ENCODE results near the gene EID1.
"Not testable (repeated sequence)": the region's sequence is repeated elsewhere in the genome, so short reads cannot be mapped to it uniquely, and the experiment has no call there.

Gene EID1

GRCh38 chr15:48851956-48852355, 26.0 kb upstream of the EID1 start:
- H3K27me3 ChIP-seq (replicated peaks; ENCODE audit: insufficient read depth, low read length) = no peaks in the 10 kb centered on the region
- no peaks in the 10 kb centered on the region for H3K36me3 ChIP-seq (replicated peaks; ENCODE audit: insufficient read depth, low read length)
- DNase-seq = no peak
- no peak overlapping the region for H3K27ac ChIP-seq (ENCODE audit: low read length)
- no peaks in the 10 kb centered on the region for H3F3A ChIP-seq (ENCODE audit: insufficient read depth, low read length)
- H4K20me1 ChIP-seq (ENCODE audit: insufficient read depth, low read length) = no peaks in the 10 kb centered on the region
- no peak overlapping the region for H3K4me2 ChIP-seq (ENCODE audit: low read depth, low read length)
- no peaks in the 10 kb centered on the region for H3K4me1 ChIP-seq (ENCODE audit: low read length)
- TF ChIP-seq CTCF (IDR thresholded peaks at IDR 0.05; ENCODE audit: low read length) (no peak), EZH2phosphoT487 (IDR thresholded peaks at IDR 0.05; ENCODE audit: low read length) (no peak), EZH2 (optimal IDR thresholded peaks at IDR 0.05; ENCODE audit: low read depth, low read length) (no peak)
- H3K79me2 ChIP-seq (ENCODE audit: low read length) = no peaks in the 10 kb centered on the region
- no peaks in the 10 kb centered on the region for H3K9me2 ChIP-seq (replicated peaks; ENCODE audit: insufficient read depth, low read length)
- H3K9me3 ChIP-seq (replicated peaks; ENCODE audit: insufficient read depth, low read length) = no peaks in the 10 kb centered on the region
- no peak overlapping the region for H2AFZ ChIP-seq (ENCODE audit: low read length)
- H3K9ac ChIP-seq (ENCODE audit: low read length) = no peak overlapping the region
- H3K4me3 ChIP-seq (ENCODE audit: low read length) = no peak overlapping the region

GRCh38 chr15:48854434-48854833, 23.5 kb upstream of the EID1 start:
- not testable (repeated sequence) for DNase-seq; H3F3A ChIP-seq (ENCODE audit: insufficient read depth, low read length); H3K27ac ChIP-seq (ENCODE audit: low read length); H3K4me1 ChIP-seq (ENCODE audit: low read length); H3K9me2 ChIP-seq (replicated peaks; ENCODE audit: insufficient read depth, low read length); H3K9me3 ChIP-seq (replicated peaks; ENCODE audit: insufficient read depth, low read length); H3K36me3 ChIP-seq (replicated peaks; ENCODE audit: insufficient read depth, low read length); H3K4me2 ChIP-seq (ENCODE audit: low read depth, low read length); H3K79me2 ChIP-seq (ENCODE audit: low read length); H3K9ac ChIP-seq (ENCODE audit: low read length); H2AFZ ChIP-seq (ENCODE audit: low read length); H4K20me1 ChIP-seq (ENCODE audit: insufficient read depth, low read length); H3K27me3 ChIP-seq (replicated peaks; ENCODE audit: insufficient read depth, low read length); H3K4me3 ChIP-seq (ENCODE audit: low read length)

- no peaks in the 10 kb centered on the region for H3K36me3 ChIP-seq (replicated peaks; ENCODE audit: insufficient read depth, low read length)
- no peaks in the 10 kb centered on the region for H3K9me3 ChIP-seq (replicated peaks; ENCODE audit: insufficient read depth, low read length)
- no peaks in the 10 kb centered on the region for H3K9me2 ChIP-seq (replicated peaks; ENCODE audit: insufficient read depth, low read length)
- no peaks in the 10 kb centered on the region for H3F3A ChIP-seq (ENCODE audit: insufficient read depth, low read length)
- H3K9ac ChIP-seq (ENCODE audit: low read length) = no peak overlapping the region
- TF ChIP-seq EZH2phosphoT487 (IDR thresholded peaks at IDR 0.05; ENCODE audit: low read length) (no peak), CTCF (IDR thresholded peaks at IDR 0.05; ENCODE audit: low read length) (no peak), EZH2 (optimal IDR thresholded peaks at IDR 0.05; ENCODE audit: low read depth, low read length) (no peak)
- no peaks in the 10 kb centered on the region for H3K4me1 ChIP-seq (ENCODE audit: low read length)
- H3K4me2 ChIP-seq (ENCODE audit: low read depth, low read length) = no peak overlapping the region
- H3K4me3 ChIP-seq (ENCODE audit: low read length) = no peak overlapping the region
- no peaks in the 10 kb centered on the region for H3K27me3 ChIP-seq (replicated peaks; ENCODE audit: insufficient read depth, low read length)
- no peak for DNase-seq
- no peak overlapping the region for H3K27ac ChIP-seq (ENCODE audit: low read length)
- no peaks in the 10 kb centered on the region for H3K79me2 ChIP-seq (ENCODE audit: low read length)
- H4K20me1 ChIP-seq (ENCODE audit: insufficient read depth, low read length) = no peaks in the 10 kb centered on the region
- H2AFZ ChIP-seq (ENCODE audit: low read length) = no peak overlapping the region
These were observed 22.2 kb upstream of the EID1 start for GRCh38 chr15:48855501-48856440.

- no peaks in the 10 kb centered on the region for H3K4me1 ChIP-seq (ENCODE audit: low read length)
- no peaks in the 10 kb centered on the region for H3K36me3 ChIP-seq (replicated peaks; ENCODE audit: insufficient read depth, low read length)
- no peaks in the 10 kb centered on the region for H3K27me3 ChIP-seq (replicated peaks; ENCODE audit: insufficient read depth, low read length)
- H3K9me3 ChIP-seq (replicated peaks; ENCODE audit: insufficient read depth, low read length) = no peaks in the 10 kb centered on the region
- no peaks in the 10 kb centered on the region for H3K9me2 ChIP-seq (replicated peaks; ENCODE audit: insufficient read depth, low read length)
- H3K4me2 ChIP-seq (ENCODE audit: low read depth, low read length) = no peak overlapping the region
- no peaks in the 10 kb centered on the region for H3K79me2 ChIP-seq (ENCODE audit: low read length)
- no peak for TF ChIP-seq EZH2 (optimal IDR thresholded peaks at IDR 0.05; ENCODE audit: low read depth, low read length)
- no peak for TF ChIP-seq CTCF (IDR thresholded peaks at IDR 0.05; ENCODE audit: low read length)
- TF ChIP-seq EZH2phosphoT487 (IDR thresholded peaks at IDR 0.05; ENCODE audit: low read length) = no peak
- H3F3A ChIP-seq (ENCODE audit: insufficient read depth, low read length) = no peaks in the 10 kb centered on the region
- no peak for DNase-seq
- no peak overlapping the region for H3K27ac ChIP-seq (ENCODE audit: low read length)
- H2AFZ ChIP-seq (ENCODE audit: low read length) = no peak overlapping the region
- H3K9ac ChIP-seq (ENCODE audit: low read length) = no peak overlapping the region
- H4K20me1 ChIP-seq (ENCODE audit: insufficient read depth, low read length) = no peaks in the 10 kb centered on the region
- no peak overlapping the region for H3K4me3 ChIP-seq (ENCODE audit: low read length)
These were observed 21.0 kb upstream of the EID1 start for GRCh38 chr15:48856942-48857341.

Data from MM.1S (cell line).